Ovary (tissue), 9 donors: ENCODE data around the gene GPC3. TPM values are rescaled to one million over a fixed set of nuclear protein-coding genes. Genes with fewer than 3 reads are reported as not detected.
"Not testable (repeated sequence)": the region's sequence is repeated elsewhere in the genome, so short reads cannot be mapped to it uniquely, and the experiment has no call there.

Experiments
- DNase-seq, 5 donors: peaks; one replicate each; pipeline ENCODE4 v3.0.0-alpha.2; 2019 to 2020
- H3K27ac ChIP-seq, 2 donors: fragments of 200-600 bp; one replicate each; pipeline versions ENCODE4 v1.5.1 to v1.8.0; 2019 to 2022
- H3K27me3 ChIP-seq: fragments of 200-600 bp; one replicate; pipeline ENCODE4 v1.8.0; 2022
- H3K36me3 ChIP-seq: fragments of 200-600 bp; sonication (generic); one replicate; pipeline ENCODE4 v1.5.1; 2019
- H3K4me1 ChIP-seq: one replicate; pipeline ENCODE4 v1.8.1; 2013; ENCODE audit warnings: mild to moderate bottlenecking, moderate library complexity; ENCODE audit not compliant: insufficient read depth
- H3K4me3 ChIP-seq: fragments of 200-600 bp; sonication (generic); one replicate; pipeline ENCODE4 v1.5.1; 2017
- H3K9me3 ChIP-seq, 2 donors: fragments of 200-600 bp in 1 of 2; sonication (generic) in 1 of 2; one replicate each; pipeline versions ENCODE4 v1.5.1 to v1.8.1; 2013 to 2019; ENCODE audit warnings: mild to moderate bottlenecking in 1 of 2, moderate library complexity in 1 of 2
- CTCF ChIP-seq, 3 donors: fragments of 450-650 bp in 2 of 3; fragments of 200-600 bp in 1 of 3; IDR thresholded peaks; one replicate each; pipeline versions ENCODE4 v1.5.1 to v1.8.0; 2016 to 2022; ENCODE audit warnings: antibody characterized with exemption in 3 of 3, mild to moderate bottlenecking in 1 of 3
- EP300 ChIP-seq: sonication (generic); formaldehyde crosslinking; IDR thresholded peaks from one replicate; pipeline ENCODE4 v1.6.1; 2017; ENCODE audit warnings: antibody characterized with exemption
- POLR2A ChIP-seq: fragments of 450-650 bp; IDR thresholded peaks from one replicate; pipeline ENCODE4 v1.6.1; 2017; ENCODE audit warnings: antibody characterized with exemption, mild to moderate bottlenecking, moderate library complexity
- WGBS, 3 donors: extraction: QIAGEN DNeasy Blood & Tissue Kit in 1 of 3; methylation state at CpG; one replicate each; pipeline versions ENCODE4 v1.1.5 to v1.1.7; 2013 to 2017; 5-methylcytosine and 5-hydroxymethylcytosine counted together
- intact Hi-C, 4 donors: fragments of 100-400 bp; cut with DNase I; formaldehyde crosslinking; loops; one replicate each; pipeline versions ENCODE4 v1.11.0 to v1.15.1; 2022 to 2023
- polyA plus RNA-seq, 2 donors: library from polyadenylated mRNA; stranded (reverse); fragments of 200-250 nt in 1 of 2; fragments of 350-450 nt in 1 of 2; fragmentation: Illumina TruSeq in 1 of 2; extraction: RNeasy Lipid Tissue Mini Kit (QIAGEN cat#74804) in 1 of 2; gene quantifications; one replicate each; pipeline ENCODE4 v1.2.3, GENCODE V29; 2013 to 2014
- total RNA-seq, 7 donors: library from RNA; depleted of rRNA in 2 of 7; stranded (reverse); fragments of >200 nt in 2 of 7; fragmentation: NEBNext Ultra II Directional in 3 of 7; extraction: Animal tissue kit (Norgen Biotek cat#: 25700) in 3 of 7; gene quantifications; one replicate each; pipeline versions ENCODE4 v1.1.0 to v1.2.4, GENCODE V29; 2016 to 2023
- donor health status: DM: no; HTN: no; CAD: no; lungs with moderate emphysema.
- donor health status: DM: no; HTN: no; CAD: no.
- donor health status: Bipolar disorder and iron deficiency.
- donor health status: DM: yes; HTN: yes; CAD: no.
- donor health status: DM: no; HTN: no; CAD: no.
- donor health status: DM: yes; HTN: yes; CAD: no.

The GPC3 gene
- total and polyA plus RNA-seq, 9 donors, result 4.5 to 91.8 (median 12.1) TPM

DNA sequence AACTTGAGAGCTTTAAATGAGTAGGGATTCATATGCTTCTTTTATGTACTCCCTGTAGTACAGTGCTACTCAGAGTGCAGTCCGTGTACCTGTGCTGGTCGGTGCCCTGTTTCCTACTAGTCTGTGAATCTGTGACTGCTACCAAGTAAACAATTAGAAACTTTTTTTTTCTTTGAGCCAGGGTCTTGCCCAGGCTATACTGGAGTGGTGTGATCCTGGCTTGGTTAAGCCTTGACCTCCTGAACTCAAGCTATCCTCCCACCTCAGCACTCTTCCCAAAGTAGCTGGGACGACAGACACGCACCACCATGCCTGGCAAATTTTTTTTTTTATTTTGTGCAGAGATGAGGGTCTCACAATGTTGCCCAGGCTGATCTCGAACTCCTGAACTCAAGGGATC, 6.4 kb upstream of the GPC3 start:
- no peaks in the 10 kb centered on the region for H3K27me3 ChIP-seq
- H3K4me3 ChIP-seq, result no peak overlapping the region
- H3K4me1 ChIP-seq, result no peaks in the 10 kb centered on the region
- H3K9me3 ChIP-seq, result no peaks in the 10 kb centered on the region
- intact Hi-C loops, result no loop called here
- DNase-seq, result no peak
- no peaks in the 10 kb centered on the region for H3K36me3 ChIP-seq
- 56 to 64% (median 56%) methylated on average over 5 of the region's 5 CpGs for WGBS, 3 donors
- no peak for TF ChIP-seq CTCF (IDR thresholded peaks at IDR 0.05)
- TF ChIP-seq EP300, result no peak
- TF ChIP-seq POLR2A, result no peak
- H3K27ac ChIP-seq, result no peak overlapping the region

GRCh38 chrX:133991057-133991456, 5.7 kb upstream of the GPC3 start:
- DNase-seq, H3K4me1 ChIP-seq, H3K4me3 ChIP-seq, H3K27ac ChIP-seq, H3K36me3 ChIP-seq, H3K9me3 ChIP-seq, intact Hi-C loops, H3K27me3 ChIP-seq: not testable (repeated sequence)
- WGBS, 3 donors, result 85 to 91% (median 89%) methylated on average over 3 of the region's 3 CpGs

GRCh38 chrX:133989993-133990392, 4.6 kb upstream of the GPC3 start:
- WGBS, 3 donors, result 35 to 61% (median 53%) methylated on average over 1 of the region's 1 CpG
- H3K9me3 ChIP-seq, result no peaks in the 10 kb centered on the region
- TF ChIP-seq CTCF (IDR thresholded peaks at IDR 0.05) (no peak), POLR2A (no peak), EP300 (no peak)
- DNase-seq, result no peak
- H3K27ac ChIP-seq, result no peak overlapping the region
- no peaks in the 10 kb centered on the region for H3K27me3 ChIP-seq
- intact Hi-C loops, result no loop called here
- H3K36me3 ChIP-seq, result no peaks in the 10 kb centered on the region
- H3K4me1 ChIP-seq, result no peaks in the 10 kb centered on the region
- no peak overlapping the region for H3K4me3 ChIP-seq

DNA sequence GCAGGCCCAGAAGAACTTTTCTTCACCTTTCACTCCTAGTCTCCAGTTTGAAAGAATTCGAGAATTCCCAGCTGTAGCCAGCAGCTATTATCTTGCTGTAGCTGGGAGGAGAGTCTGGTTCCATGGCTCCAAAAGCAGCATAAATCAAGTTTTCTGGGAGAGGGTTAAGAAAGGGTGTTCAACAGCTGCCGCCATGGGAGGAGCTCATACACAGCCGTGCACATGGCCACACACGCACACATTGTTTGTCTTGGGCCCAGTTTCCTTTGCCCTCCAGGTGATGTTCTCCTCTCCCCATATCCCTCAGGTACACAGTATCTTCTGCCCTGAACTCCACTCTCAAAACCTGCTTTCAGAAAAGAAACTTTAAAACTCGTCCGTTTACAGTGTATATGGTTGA, 4.1 kb upstream of the GPC3 start:
- 42 to 52% (median 44%) methylated on average over 6 of the region's 6 CpGs for WGBS, 3 donors
- no peak for TF ChIP-seq CTCF (IDR thresholded peaks at IDR 0.05)
- TF ChIP-seq EP300, result no peak
- no peak for TF ChIP-seq POLR2A
- Histone ChIP-seq H3K4me3 (no peak overlapping the region), H3K4me1 (no peaks in the 10 kb centered on the region), H3K36me3 (no peaks in the 10 kb centered on the region), H3K27me3 (no peaks in the 10 kb centered on the region), H3K27ac (no peak overlapping the region), H3K9me3 (no peaks in the 10 kb centered on the region)
- no peak for DNase-seq
- intact Hi-C loops, result no loop called here

- no peaks in the 10 kb centered on the region for H3K27me3 ChIP-seq
- 53 to 62% (median 57%) methylated on average over 5 of the region's 5 CpGs for WGBS, 3 donors
- no peak overlapping the region for H3K4me3 ChIP-seq
- no peak for TF ChIP-seq POLR2A
- no peak for TF ChIP-seq CTCF (IDR thresholded peaks at IDR 0.05)
- TF ChIP-seq EP300, result no peak
- no peak overlapping the region for H3K27ac ChIP-seq
- H3K9me3 ChIP-seq, result no peaks in the 10 kb centered on the region
- H3K4me1 ChIP-seq, result no peaks in the 10 kb centered on the region
- DNase-seq, result no peak
- H3K36me3 ChIP-seq, result no peaks in the 10 kb centered on the region
- intact Hi-C loops, result no loop called here
Observed at GRCh38 chrX:133988010-133988409, 2.6 kb upstream of the GPC3 start.
